Esophagus (tissue), 2 donors: ENCODE results near the gene ENPP1. TPM values are rescaled to one million over a fixed set of nuclear protein-coding genes. Genes with fewer than 3 reads are reported as not detected.

Experiments used
- H3K27ac ChIP-seq, 2 donors: one replicate each; pipeline ENCODE4 v1.5.1; 2013; ENCODE audit warnings: low read depth in 2 of 2, mild to moderate bottlenecking in 2 of 2, inconsistent platforms in 1 of 2, low read length in 1 of 2, moderate library complexity in 1 of 2
- H3K27me3 ChIP-seq, 2 donors: one replicate each; pipeline ENCODE4 v1.6.1; 2013; ENCODE audit warnings: low read length in 2 of 2, control low read depth in 1 of 2, mild to moderate bottlenecking in 1 of 2; ENCODE audit not compliant: insufficient read depth in 2 of 2, control insufficient read depth in 1 of 2
- H3K36me3 ChIP-seq, 2 donors: one replicate each; pipeline ENCODE4 v1.6.1; 2013; ENCODE audit warnings: low read length in 1 of 2; ENCODE audit not compliant: control insufficient read depth in 2 of 2, insufficient read depth in 2 of 2
- H3K4me1 ChIP-seq, 2 donors: one replicate each; pipeline ENCODE4 v1.6.1; 2013; ENCODE audit warnings: low read length in 1 of 2; ENCODE audit not compliant: control insufficient read depth in 2 of 2, insufficient read depth in 2 of 2
- H3K4me3 ChIP-seq, 2 donors: one replicate each; pipeline ENCODE4 v1.5.1; 2013; ENCODE audit warnings: low read length in 2 of 2, mild to moderate bottlenecking in 2 of 2, low read depth in 1 of 2, moderate library complexity in 1 of 2
- H3K9me3 ChIP-seq, 2 donors: one replicate each; pipeline ENCODE4 v1.6.1; 2013; ENCODE audit warnings: mild to moderate bottlenecking in 2 of 2, low read depth in 1 of 2, low read length in 1 of 2, moderate library complexity in 1 of 2; ENCODE audit not compliant: control insufficient read depth in 2 of 2, insufficient read depth in 1 of 2
- WGBS, 2 donors: extraction: QIAGEN DNeasy Blood & Tissue Kit; methylation state at CpG; one replicate each; pipeline ENCODE4 v1.1.7; 2013; 5-methylcytosine and 5-hydroxymethylcytosine counted together
- polyA plus RNA-seq, 2 donors: library from polyadenylated mRNA; stranded (reverse); fragments of 200-250 nt; gene quantifications; one replicate each; pipeline ENCODE4 v1.2.3, GENCODE V29; 2013
- donor health status: healthy with polysubstance abuse.
- donor health status: Bipolar disorder and iron deficiency.

ENPP1 gene
- polyA plus RNA-seq, 2 donors, result 0.84 to 2.8 TPM

DNA sequence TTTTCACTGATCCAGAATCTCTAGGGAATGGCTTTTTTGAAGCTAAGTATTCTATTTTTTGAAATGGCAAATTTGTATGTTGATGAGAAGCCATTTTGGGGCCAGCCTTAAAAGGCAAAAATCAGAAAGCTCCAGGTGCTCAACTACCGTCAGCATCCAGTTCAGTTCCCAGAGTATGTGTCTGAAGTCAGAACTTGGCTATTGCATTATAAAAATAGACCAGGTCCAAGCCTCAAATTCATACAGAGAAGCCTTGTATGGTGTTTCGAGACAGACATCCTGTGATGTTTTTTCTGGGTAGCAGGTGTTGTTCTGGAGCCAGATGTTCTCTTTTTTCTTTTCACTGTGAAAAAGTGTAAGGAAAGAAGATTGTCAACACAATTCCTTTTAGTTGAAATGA, 75.2 kb downstream of the ENPP1 start:
- no peaks in the 10 kb centered on the region for H3K9me3 ChIP-seq
- no peaks in the 10 kb centered on the region for H3K4me1 ChIP-seq

DNA sequence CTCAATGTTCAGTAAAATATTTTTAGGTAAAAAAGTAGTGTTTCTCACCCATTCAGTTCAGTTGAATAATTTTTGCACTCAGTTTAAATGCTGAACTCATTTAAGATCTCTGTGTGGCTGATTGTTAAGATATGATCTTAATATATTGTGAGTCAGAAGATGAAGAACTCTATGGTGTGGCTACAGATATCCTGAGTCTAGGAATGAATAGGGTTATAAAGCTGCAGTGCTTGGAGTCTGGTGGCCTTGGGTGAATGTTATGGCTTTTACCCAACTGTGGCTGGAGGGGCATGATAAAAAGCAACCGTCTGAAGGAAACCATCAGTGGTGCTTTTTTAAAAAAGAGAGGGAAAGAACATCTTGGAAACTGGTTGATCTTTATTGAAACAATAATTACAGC, 77.4 kb downstream of the ENPP1 start:
- 76% methylated on average over 1 of the region's 1 CpG for WGBS, 2 donors

More for the DNA sequence above, 75.2 kb downstream of the ENPP1 start:
- Histone ChIP-seq H3K27ac (no peak overlapping the region), H3K27me3 (no peaks in the 10 kb centered on the region), H3K36me3 (peaks cover 0 to 3% of the 10 kb centered on the region in 2 donors), H3K4me3 (no peak overlapping the region)
- WGBS, 2 donors, result 78 to 87% methylated on average over 2 of the region's 2 CpGs

DNA sequence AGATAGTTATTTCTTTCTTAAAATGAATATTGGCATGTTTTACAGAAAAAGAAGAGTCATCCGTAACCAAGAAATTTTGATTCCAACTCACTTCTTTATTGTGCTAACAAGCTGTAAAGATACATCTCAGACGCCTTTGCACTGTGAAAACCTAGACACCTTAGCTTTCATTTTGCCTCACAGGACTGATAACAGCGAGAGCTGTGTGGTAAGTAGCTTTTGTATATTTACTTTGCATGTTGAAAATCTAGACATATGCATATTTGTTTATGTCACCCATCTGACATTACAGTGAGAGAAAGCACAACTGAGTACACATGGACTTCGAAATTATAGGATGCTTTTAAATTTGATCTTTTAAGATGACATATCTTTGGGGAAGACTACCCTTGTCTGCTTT, 78.7 kb downstream of the ENPP1 start:
- H3K27ac ChIP-seq, result no peak overlapping the region
- no peaks in the 10 kb centered on the region for H3K36me3 ChIP-seq
- H3K4me3 ChIP-seq, result no peak overlapping the region
- H3K4me1 ChIP-seq, result no peaks in the 10 kb centered on the region
- H3K27me3 ChIP-seq, result no peaks in the 10 kb centered on the region
- H3K9me3 ChIP-seq, result no peaks in the 10 kb centered on the region
- WGBS, 2 donors, result 76 to 82% methylated on average over 4 of the region's 4 CpGs

More for the DNA sequence above, 77.4 kb downstream of the ENPP1 start:
- H3K4me3 ChIP-seq, result no peak overlapping the region
- H3K9me3 ChIP-seq, result no peaks in the 10 kb centered on the region
- H3K27me3 ChIP-seq, result no peaks in the 10 kb centered on the region
- no peaks in the 10 kb centered on the region for H3K4me1 ChIP-seq
- no peaks in the 10 kb centered on the region for H3K36me3 ChIP-seq
- H3K27ac ChIP-seq, result no peak overlapping the region

DNA sequence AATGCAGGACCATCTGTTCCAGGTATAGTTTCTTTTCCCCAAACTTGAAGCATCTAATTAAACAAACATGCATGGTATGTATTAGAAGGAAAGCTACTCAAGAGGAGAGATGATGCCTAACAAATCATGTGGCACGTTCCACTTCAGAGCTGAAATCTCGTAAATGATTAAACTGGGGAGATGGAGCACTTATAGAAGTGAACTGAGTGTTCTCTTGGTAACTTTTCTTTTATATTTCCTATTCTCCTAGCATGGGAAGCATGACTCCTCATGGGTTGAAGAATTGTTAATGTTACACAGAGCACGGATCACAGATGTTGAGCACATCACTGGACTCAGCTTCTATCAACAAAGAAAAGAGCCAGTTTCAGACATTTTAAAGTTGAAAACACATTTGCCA, 82.3 kb downstream of the ENPP1 start:
- no peaks in the 10 kb centered on the region for H3K27me3 ChIP-seq
- H3K36me3 ChIP-seq, result no peaks in the 10 kb centered on the region
- H3K9me3 ChIP-seq, result no peaks in the 10 kb centered on the region
- WGBS, 2 donors, result 76 to 80% methylated on average over 3 of the region's 3 CpGs
- H3K27ac ChIP-seq, result no peak overlapping the region
- H3K4me3 ChIP-seq, result no peak overlapping the region
- H3K4me1 ChIP-seq, result no peaks in the 10 kb centered on the region

DNA sequence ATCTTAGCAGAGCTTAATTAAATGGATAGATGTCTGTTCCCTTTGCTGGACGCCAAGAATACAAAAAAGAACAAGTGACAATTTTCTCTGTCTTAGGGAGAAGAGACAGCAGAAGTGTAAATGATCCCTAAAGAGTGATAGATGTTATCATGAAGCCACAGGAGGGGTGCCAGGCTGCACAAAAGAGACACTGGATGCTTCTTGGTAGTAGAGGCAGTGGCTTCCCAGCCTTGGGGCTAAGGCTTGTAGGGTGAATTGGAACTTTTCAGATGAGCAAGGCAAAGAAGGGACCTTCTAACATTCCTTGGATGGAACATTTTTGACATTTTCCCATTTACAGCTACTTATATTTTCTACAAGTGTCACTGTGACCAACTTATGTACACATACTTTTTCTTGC, 85.4 kb downstream of the ENPP1 start:
- Histone ChIP-seq H3K4me1 (no peaks in the 10 kb centered on the region), H3K9me3 (no peaks in the 10 kb centered on the region), H3K4me3 (no peak overlapping the region), H3K27ac (no peak overlapping the region), H3K27me3 (no peaks in the 10 kb centered on the region), H3K36me3 (no peaks in the 10 kb centered on the region)
- 73 to 76% methylated on average over 1 of the region's 1 CpG for WGBS, 2 donors

DNA sequence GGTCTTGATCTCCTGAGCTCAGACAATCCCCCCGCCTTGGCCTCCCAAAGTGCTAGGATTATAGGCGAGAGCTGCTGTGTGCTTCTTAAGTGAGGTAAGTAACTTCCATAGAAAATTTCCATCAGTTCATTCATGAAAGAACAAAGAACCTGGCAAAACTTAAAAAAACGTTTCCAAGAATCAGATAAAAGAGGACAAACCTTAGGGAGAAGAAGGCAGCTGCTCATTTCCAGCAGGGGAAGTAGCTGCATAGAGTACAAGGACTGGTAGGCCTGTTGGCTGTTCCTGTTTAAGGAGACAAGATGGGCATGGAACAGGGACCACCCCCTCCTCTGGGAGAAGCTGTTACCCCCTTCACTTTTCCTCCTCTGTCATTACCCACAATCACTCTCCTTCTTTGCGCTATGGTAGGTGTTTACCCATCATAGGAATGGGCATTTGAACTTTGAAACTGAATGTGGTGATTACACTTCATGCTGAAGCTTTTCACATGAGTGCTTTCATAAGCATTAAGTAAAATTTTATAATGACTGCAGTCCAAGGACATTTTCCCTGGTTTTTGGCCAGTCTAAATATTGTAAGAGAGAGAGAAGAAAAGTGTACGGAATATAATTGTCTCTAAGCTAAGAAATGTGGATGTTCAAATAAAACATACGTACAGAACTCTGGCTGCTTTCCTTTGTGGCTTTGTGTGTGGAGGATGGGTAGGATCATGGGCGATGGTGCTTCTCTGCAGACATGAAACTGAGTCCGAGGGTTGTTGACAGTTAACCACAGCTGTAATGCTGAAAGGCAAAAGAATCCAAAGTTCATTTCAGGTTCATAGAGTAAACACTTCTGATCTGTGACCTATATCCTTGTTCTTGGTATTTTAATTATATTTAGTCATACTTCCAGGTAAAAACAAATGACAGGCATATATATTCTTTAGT, 86.9 kb downstream of the ENPP1 start:
- 59 to 62% methylated on average over 8 of the region's 8 CpGs for WGBS, 2 donors
- Histone ChIP-seq H3K36me3 (no peaks in the 10 kb centered on the region), H3K4me1 (no peaks in the 10 kb centered on the region), H3K27me3 (no peaks in the 10 kb centered on the region), H3K27ac (no peak overlapping the region), H3K9me3 (no peaks in the 10 kb centered on the region), H3K4me3 (no peak overlapping the region)

DNA sequence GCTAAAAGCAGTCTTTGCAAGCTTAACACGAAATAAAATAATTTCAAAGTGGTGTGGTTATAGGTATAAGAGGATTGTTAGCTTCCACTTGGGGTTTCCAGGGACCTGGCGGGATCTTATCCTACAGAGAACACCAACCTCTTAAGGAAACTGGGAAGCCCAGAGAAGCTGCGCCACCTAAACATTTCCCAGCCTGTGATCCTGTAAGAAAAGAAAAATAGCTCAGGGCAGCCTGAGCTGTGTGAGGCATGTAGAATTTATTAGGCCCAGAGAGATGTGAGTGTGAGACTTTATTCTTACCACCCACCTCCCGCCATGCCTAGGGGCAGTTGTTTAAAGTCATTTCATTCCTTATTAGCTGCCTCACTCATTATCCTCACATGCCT, 89.2 kb downstream of the ENPP1 start:
- no peaks in the 10 kb centered on the region for H3K27me3 ChIP-seq
- WGBS, 2 donors, result 91 to 92% methylated on average over 4 of the region's 4 CpGs

DNA sequence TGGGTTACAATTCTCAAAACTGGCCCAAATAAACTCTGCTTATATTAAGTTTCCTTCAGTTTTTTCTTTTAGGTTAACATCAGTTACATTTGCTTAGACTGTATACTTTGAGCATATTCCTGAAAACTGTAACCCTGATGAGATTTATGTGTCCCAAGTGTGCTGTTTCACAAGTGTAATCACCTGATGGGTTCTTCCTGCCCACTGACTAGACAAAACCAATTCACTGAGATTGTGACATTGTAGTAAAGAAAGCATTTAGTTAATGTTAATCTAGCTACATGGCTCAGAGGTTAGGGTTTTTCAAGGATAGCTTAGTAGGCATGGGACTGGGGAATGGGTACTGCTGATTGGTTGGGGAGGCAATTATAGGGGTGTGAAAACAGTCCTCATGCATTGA, 89.8 kb downstream of the ENPP1 start:
- H3K27ac ChIP-seq, result no peak overlapping the region
- H3K4me1 ChIP-seq, result no peaks in the 10 kb centered on the region
- H3K36me3 ChIP-seq, result no peaks in the 10 kb centered on the region
- H3K27me3 ChIP-seq, result no peaks in the 10 kb centered on the region
- no peaks in the 10 kb centered on the region for H3K9me3 ChIP-seq
- H3K4me3 ChIP-seq, result no peak overlapping the region

More for the DNA sequence above, 89.2 kb downstream of the ENPP1 start:
- Histone ChIP-seq H3K27ac (no peak overlapping the region), H3K9me3 (no peaks in the 10 kb centered on the region), H3K36me3 (no peaks in the 10 kb centered on the region), H3K4me3 (no peak overlapping the region), H3K4me1 (no peaks in the 10 kb centered on the region)

DNA sequence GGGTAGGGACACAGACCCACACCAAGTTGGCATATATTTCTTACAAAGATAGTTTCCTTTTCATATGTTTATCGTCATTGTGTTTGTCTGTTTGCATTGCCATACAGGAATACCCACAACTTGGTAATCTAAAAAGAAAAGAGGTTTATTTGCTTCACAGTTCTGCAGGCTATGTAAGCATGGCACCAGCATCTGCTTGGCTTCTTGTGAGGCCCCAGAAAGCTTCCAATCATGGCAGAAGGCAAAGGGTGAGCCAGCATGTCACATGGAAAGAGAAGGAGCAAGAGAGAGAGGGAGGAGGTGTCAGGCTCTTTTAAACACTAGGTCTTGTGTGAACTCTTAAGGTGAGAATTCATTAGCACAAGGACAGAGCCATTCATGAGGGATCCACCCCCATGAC, 90.9 kb downstream of the ENPP1 start:
- whole genome bisulfite sequencing, 2 donors, result 84 to 87% methylated on average over 1 of the region's 1 CpG
- Histone ChIP-seq H3K27ac (no peak overlapping the region), H3K4me1 (no peaks in the 10 kb centered on the region), H3K4me3 (no peak overlapping the region), H3K27me3 (no peaks in the 10 kb centered on the region), H3K36me3 (no peaks in the 10 kb centered on the region), H3K9me3 (no peaks in the 10 kb centered on the region)

DNA sequence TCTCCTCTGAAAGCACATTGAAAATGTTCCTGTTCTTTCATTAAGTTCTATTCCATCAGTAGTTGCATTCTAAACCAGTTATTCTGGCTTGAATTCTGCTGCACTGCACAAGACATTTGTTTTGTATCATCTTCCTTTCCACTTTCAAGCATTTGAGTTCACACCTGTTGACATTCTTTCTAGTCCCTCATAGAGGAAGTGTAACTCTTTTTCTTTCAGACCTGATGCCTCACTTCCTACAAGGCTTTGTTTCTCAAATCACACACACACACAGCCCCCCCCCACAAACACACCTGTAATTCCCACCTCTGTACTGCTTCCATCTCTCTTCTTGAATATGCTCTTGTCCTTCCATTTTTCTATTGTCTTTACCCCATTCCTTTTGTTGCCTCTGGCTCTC, 92.4 kb downstream of the ENPP1 start:
- Histone ChIP-seq H3K9me3 (no peaks in the 10 kb centered on the region), H3K36me3 (no peaks in the 10 kb centered on the region), H3K4me1 (no peaks in the 10 kb centered on the region), H3K27me3 (no peaks in the 10 kb centered on the region), H3K4me3 (no peak overlapping the region), H3K27ac (no peak overlapping the region)
